Body of pancreas (tissue), 4 donors: Measurements from ENCODE around the gene SLC13A3. TPM values are rescaled to one million over a fixed set of nuclear protein-coding genes. Genes with fewer than 3 reads are reported as not detected.

Experiments used
- ATAC-seq: fragments of 150-250 bp; one replicate; pipeline ENCODE4 v1.9.1; 2016
- DNase-seq, 4 donors: peaks; one replicate each; pipeline ENCODE4 v3.0.0-alpha.2; 2019
- H3K27ac ChIP-seq, 4 donors: fragments of 200-600 bp; sonication (generic); 1 replicate in 3 of 4; 2 replicates in 1 of 4; pipeline versions ENCODE4 v1.5.1 to v1.6.1; 2016 to 2019; ENCODE audit warnings: mild to moderate bottlenecking in 1 of 4, mixed read lengths in 1 of 4, moderate library complexity in 1 of 4
- H3K27me3 ChIP-seq, 2 donors: fragments of 200-600 bp; sonication (generic); one replicate each; pipeline ENCODE4 v1.6.0; 2016; ENCODE audit warnings: mild to moderate bottlenecking in 1 of 2
- H3K36me3 ChIP-seq, 2 donors: fragments of 200-600 bp; sonication (generic); replicated peaks in 1 of 2; 2 replicates each; pipeline ENCODE4 v1.5.1; 2016; ENCODE audit warnings: low read depth in 2 of 2; ENCODE audit not compliant: insufficient read depth in 1 of 2
- H3K4me1 ChIP-seq: fragments of 200-600 bp; sonication (generic); one replicate; pipeline ENCODE4 v1.6.0; 2016
- H3K4me3 ChIP-seq, 2 donors: fragments of 200-600 bp; sonication (generic); 1 replicate in 1 of 2; 2 replicates in 1 of 2; pipeline ENCODE4 v1.5.1; 2016 to 2019
- H3K9me3 ChIP-seq, 3 donors: fragments of 200-600 bp; sonication (generic); 1 replicate in 2 of 3; 2 replicates in 1 of 3; pipeline ENCODE4 v1.5.1; 2016
- CTCF ChIP-seq, 7 experiments: fragments of 450-650 bp in 4 of 7; fragments of 200-600 bp in 3 of 7; sonication (generic) in 3 of 7; IDR thresholded peaks; one replicate each; pipeline ENCODE4 v1.5.1; 2016 to 2019; ENCODE audit warnings: antibody characterized with exemption in 7 of 7
- POLR2A ChIP-seq, 3 donors: fragments of 450-650 bp; IDR thresholded peaks; one replicate each; pipeline ENCODE4 v1.6.1; 2016; ENCODE audit warnings: antibody characterized with exemption in 3 of 3, mild to moderate bottlenecking in 2 of 3
- WGBS, 2 donors: methylation state at CpG; one replicate each; pipeline ENCODE4 v1.1.5; 2017; 5-methylcytosine and 5-hydroxymethylcytosine counted together
- intact Hi-C: fragments of 100-400 bp; cut with DNase I; formaldehyde crosslinking; loops from one replicate; pipeline ENCODE4 v1.15.1; 2023
- total RNA-seq, 2 donors: library from RNA; depleted of rRNA; stranded (reverse); fragments of >200 nt; gene quantifications; one replicate each; pipeline ENCODE4 v1.1.0, GENCODE V29; 2016

The SLC13A3 gene
- total RNA-seq, 2 donors from 2014 or later = 3.4 to 6.3 TPM

DNA sequence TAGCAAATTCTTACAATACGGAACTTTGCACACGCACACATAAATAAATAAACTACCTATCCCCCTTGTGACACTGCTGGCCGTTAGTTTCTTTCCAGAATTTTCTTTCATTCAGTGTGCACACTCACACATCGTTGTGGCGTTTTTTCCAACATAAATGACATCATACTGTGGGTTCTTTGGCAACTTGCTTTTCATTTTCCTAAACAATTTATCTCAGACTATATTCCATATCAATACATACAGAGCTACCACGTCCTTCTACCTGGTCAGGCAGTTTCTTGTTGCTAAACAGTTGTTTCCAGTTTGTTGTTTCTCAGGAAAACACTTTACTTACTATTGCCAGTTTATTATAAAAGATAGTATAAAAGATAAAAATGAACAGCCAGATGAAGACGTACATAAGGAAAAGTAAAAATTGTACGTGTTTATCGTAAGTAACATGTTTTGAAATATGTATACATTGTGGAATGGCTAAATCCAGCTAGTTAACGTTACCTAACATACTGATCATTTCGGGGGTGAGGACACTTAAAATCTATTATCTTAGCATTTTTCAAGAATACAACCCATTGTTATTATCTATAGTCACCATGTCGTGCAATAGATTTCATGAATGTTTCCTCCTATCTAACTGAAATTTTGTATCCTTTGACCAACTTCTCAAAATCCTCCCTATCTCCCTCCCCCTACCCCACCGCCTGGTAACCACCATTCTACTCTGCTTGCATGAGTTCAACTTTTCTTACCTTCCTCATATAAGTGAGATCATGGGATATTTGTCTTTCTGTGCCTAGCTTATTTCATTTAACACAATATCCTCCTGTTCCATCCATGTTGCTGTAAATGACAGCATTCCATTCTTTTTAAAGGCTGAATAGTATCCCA, 39.2 kb upstream of the SLC13A3 start:
- TF ChIP-seq CTCF (IDR thresholded peaks at IDR 0.05) (no peak), POLR2A (IDR thresholded peaks at IDR 0.05) (no peak)
- H3K27ac ChIP-seq = peak overlapping the region in 3 of 4 donors; percentile 80 to 93 (median 89)
- H3K9me3 ChIP-seq = no peaks in the 10 kb centered on the region
- DNase-seq = no peak
- H3K27me3 ChIP-seq = no peaks in the 10 kb centered on the region
- ATAC-seq = no peak
- 38 to 46% methylated on average over 13 of the region's 13 CpGs for WGBS, 2 donors
- H3K36me3 ChIP-seq = no peaks in the 10 kb centered on the region
- peaks cover 15% of the 10 kb centered on the region for H3K4me1 ChIP-seq
- peak overlapping the region in 1 of 2 donors; percentile 8 for H3K4me3 ChIP-seq
- intact Hi-C loops = no loop called here

- TF ChIP-seq CTCF (IDR thresholded peaks at IDR 0.05) (no peak), POLR2A (IDR thresholded peaks at IDR 0.05) (no peak)
- Histone ChIP-seq H3K4me1 (peaks cover 17% of the 10 kb centered on the region), H3K9me3 (no peaks in the 10 kb centered on the region), H3K36me3 (no peaks in the 10 kb centered on the region), H3K27ac (peak overlapping the region; percentile 68 to 93 (median 84)), H3K4me3 (peak overlapping the region in 1 of 2 donors; percentile 8), H3K27me3 (no peaks in the 10 kb centered on the region)
- 0% methylated on average over 12 of the region's 12 CpGs for WGBS, 2 donors
- ATAC-seq (no peak), DNase-seq (no peak)
- intact Hi-C loops = loop anchor here (10.0 kb wide), 1 partner anchor 165 kb away; no protein-coding TSS in a partner anchor
These were observed 38.5 kb upstream of the SLC13A3 start for GRCh38 chr20:46689754-46690085.

DNA sequence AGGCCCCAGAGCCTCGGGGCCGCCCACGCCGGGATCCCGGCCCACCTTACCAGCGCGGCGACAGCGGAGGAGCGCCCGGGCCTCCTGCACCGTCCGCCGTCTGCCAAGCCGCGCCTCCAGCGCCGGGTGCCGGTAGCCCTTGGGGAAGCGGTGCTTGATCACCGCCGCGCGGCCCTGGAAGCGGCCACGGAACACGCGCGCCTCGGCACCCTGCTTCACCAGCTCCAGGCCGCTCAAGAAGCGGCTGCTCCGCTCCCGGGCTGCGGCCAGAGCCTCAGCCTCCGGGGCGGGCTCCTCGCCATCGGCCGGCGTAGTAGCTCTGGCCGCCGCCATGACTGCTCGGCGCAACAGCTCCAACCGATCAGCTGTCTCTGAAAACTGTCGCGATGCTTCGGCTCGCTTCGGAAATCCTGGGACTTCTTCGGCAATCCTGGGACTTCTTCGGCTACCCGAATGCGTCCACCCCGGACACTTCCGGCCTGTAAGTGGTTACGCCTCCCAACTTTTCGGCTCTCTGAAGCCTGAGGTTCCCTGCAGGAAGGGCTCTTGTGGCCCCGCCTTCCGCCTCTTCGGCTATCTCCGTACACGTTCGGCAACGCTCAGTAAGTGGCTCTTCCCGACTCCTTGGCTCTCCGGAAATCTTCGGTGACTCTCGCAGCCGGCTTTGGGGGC, 38.0 kb upstream of the SLC13A3 start, which contains the start of gene TP53RK:
TP53RK (minus strand) TSS at position 363 of the 672 bp plus-strand sequence; CDS start at position 333, 30 bp downstream.
- H3K4me3 ChIP-seq = peak within 1 kb of the TSS; percentile 48 to 76
- intact Hi-C loops = loop anchor here (10.0 kb wide), 1 partner anchor 164 kb away; no protein-coding TSS in a partner anchor
- H3K9me3 ChIP-seq = no peaks in the 10 kb centered on the region
- TF ChIP-seq CTCF (IDR thresholded peaks at IDR 0.05) (peak in 6 of 7 experiments; percentile 24 to 67 (median 50)), POLR2A (IDR thresholded peaks at IDR 0.05) (peak; percentile 76 to 87 (median 86))
- no peaks in the 10 kb centered on the region for H3K27me3 ChIP-seq
- peaks cover 22% of the 10 kb centered on the region for H3K4me1 ChIP-seq
- 0 to 1% methylated on average over 8 to 70 of the region's 71 CpGs for WGBS, 2 donors
- DNase-seq = peak; percentile 95 to 99 (median 98)
- H3K27ac ChIP-seq = peak within 1 kb of the TSS; percentile 68 to 93 (median 84)
- peak; percentile 96 for ATAC-seq
- no peaks in the 10 kb centered on the region for H3K36me3 ChIP-seq

GRCh38 chr20:46688151-46689081, 37.2 kb upstream of the SLC13A3 start:
- Histone ChIP-seq H3K27ac (peak overlapping the region; percentile 68 to 93 (median 84)), H3K4me3 (peak overlapping the region; percentile 48 to 76), H3K4me1 (peaks cover 30% of the 10 kb centered on the region), H3K27me3 (no peaks in the 10 kb centered on the region), H3K36me3 (no peaks in the 10 kb centered on the region), H3K9me3 (no peaks in the 10 kb centered on the region)
- ATAC-seq (no peak), DNase-seq (no peak)
- 12 to 17% methylated on average over 17 to 20 of the region's 20 CpGs for WGBS, 2 donors
- intact Hi-C loops = loop anchor here (10.0 kb wide), 1 partner anchor 164 kb away; no protein-coding TSS in a partner anchor
- no peak for TF ChIP-seq CTCF (IDR thresholded peaks at IDR 0.05)
- no peak for TF ChIP-seq POLR2A (IDR thresholded peaks at IDR 0.05)
